NT2/D1 (cell line): Measurements from ENCODE around the gene LLGL1.
"Not testable (repeated sequence)": the region's sequence is repeated elsewhere in the genome, so short reads cannot be mapped to it uniquely, and the experiment has no call there.

ENCODE experiments used
- DNase-seq: peaks from one replicate; pipeline ENCODE4 v3.0.0-alpha.2; 2011; ENCODE audit warnings: low read depth, low spot score
- H3K27me3 ChIP-seq: 2 replicates; pipeline ENCODE4 v1.6.0; 2011; ENCODE audit warnings: mild to moderate bottlenecking; ENCODE audit not compliant: insufficient read length, insufficient read depth
- H3K36me3 ChIP-seq: 2 replicates; pipeline ENCODE4 v1.6.1; 2011; ENCODE audit warnings: mild to moderate bottlenecking, low read length, mixed read lengths; ENCODE audit not compliant: insufficient read depth, insufficient read length
- H3K4me1 ChIP-seq: 2 replicates; pipeline ENCODE4 v1.5.1; 2011; ENCODE audit not compliant: insufficient read depth, insufficient read length
- H3K4me3 ChIP-seq: 2 replicates; pipeline ENCODE4 v1.5.1; 2011; ENCODE audit warnings: low read depth; ENCODE audit not compliant: insufficient read length
- H3K9ac ChIP-seq: 2 replicates; pipeline ENCODE4 v1.6.0; 2011; ENCODE audit warnings: low read depth; ENCODE audit not compliant: insufficient read length
- H3K9me3 ChIP-seq: 2 replicates; pipeline ENCODE4 v1.5.1; 2011; ENCODE audit warnings: mild to moderate bottlenecking, low read length; ENCODE audit not compliant: insufficient read depth
- SUZ12 ChIP-seq: IDR thresholded peaks from 2 replicates; pipeline ENCODE4 v1.6.1; 2011; ENCODE audit not compliant: insufficient read length, insufficient read depth; ENCODE audit errors: extremely low read depth
- YY1 ChIP-seq: IDR thresholded peaks from 2 replicates; pipeline ENCODE4 v1.6.1; 2011; ENCODE audit not compliant: insufficient read length, insufficient read depth
- ZNF274 ChIP-seq: IDR thresholded peaks from 2 replicates; pipeline ENCODE4 v1.6.1; 2011; ENCODE audit warnings: mild to moderate bottlenecking, low read depth, low read length

The LLGL1 gene

DNA sequence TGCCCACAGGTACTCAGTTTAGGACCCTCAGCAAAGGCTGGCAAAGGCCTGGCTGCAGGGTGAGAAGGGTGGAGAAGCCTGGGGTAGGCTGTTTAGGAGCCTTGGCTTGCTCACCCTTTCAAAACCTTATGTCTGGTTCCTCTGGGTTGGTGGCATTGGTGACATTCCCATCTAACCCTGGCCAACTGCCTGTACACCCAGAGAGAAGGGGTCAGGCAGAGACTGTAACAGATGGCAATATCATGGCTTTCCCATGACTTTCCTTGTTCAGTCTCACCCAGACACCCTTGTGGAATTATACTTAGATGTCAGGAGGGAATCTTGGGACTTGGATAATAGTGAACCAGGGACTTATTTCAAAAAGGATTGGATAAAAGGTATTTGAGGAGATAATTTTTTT, 18.5 kb upstream of the LLGL1 start:
- Histone ChIP-seq H3K9me3 (no peaks in the 10 kb centered on the region), H3K4me3 (no peak overlapping the region), H3K36me3 (peaks cover 74% of the 10 kb centered on the region), H3K9ac (no peak overlapping the region), H3K4me1 (peaks cover 8% of the 10 kb centered on the region), H3K27me3 (no peaks in the 10 kb centered on the region)
- no peak for DNase-seq
- TF ChIP-seq ZNF274 (no peak), SUZ12 (no peak), YY1 (no peak)

DNA sequence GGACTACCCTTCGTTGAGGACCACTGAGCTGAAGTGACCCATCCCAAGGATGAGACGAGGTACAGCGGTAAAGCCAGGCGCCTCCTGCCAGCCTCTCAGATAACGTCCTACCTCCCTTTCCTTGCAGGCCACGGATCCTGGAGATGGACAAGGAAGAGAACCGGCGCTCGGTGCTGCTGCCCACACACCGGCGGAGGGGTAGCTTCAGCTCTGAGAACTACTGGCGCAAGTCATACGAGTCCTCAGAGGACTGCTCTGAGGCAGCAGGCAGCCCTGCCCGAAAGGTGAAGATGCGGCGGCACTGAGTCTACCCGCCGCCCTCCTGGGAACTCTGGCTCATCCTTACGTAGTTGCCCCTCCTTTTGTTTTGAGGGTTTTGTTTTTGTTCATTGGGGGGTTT, 17.3 kb upstream of the LLGL1 start:
- no peak for TF ChIP-seq ZNF274
- TF ChIP-seq SUZ12, result no peak
- TF ChIP-seq YY1, result no peak
- no peak for DNase-seq
- H3K9me3 ChIP-seq, result no peaks in the 10 kb centered on the region
- H3K36me3 ChIP-seq, result peaks cover 70% of the 10 kb centered on the region
- peaks cover 4% of the 10 kb centered on the region for H3K4me1 ChIP-seq
- H3K27me3 ChIP-seq, result no peaks in the 10 kb centered on the region
- H3K9ac ChIP-seq, result no peak overlapping the region
- no peak overlapping the region for H3K4me3 ChIP-seq

DNA sequence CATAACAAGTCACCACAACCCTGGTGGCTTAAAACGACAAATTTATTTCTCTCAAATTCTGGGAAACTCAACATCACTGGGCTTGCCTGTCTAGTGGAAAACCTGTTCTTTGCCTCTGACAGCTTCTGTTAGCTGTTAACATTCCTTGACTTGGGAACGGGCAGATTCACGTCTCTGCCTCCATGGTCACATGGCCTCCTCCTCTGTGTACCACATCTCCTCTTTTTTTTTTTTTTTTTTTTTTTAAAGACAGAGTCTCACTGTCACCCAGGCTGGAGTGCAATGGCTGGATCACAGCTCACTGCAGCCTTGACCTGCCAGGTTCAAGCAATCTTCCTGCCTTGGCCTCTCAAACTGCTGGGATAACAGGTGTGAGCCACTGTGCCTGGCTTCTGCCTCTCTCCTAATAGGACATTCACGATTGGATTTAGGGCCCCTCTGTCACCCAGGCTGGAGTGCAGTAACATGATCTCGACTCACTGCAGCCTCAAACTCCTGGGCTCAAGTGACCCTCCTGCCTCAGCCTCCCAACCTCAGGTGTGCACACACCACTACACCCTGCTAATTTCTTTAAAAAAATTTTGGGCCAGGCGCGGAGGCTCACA, 11.7 kb upstream of the LLGL1 start:
- peaks cover 21% of the 10 kb centered on the region for H3K36me3 ChIP-seq
- H3K9ac ChIP-seq, result no peak overlapping the region
- no peaks in the 10 kb centered on the region for H3K9me3 ChIP-seq
- no peaks in the 10 kb centered on the region for H3K27me3 ChIP-seq
- peaks cover 3% of the 10 kb centered on the region for H3K4me1 ChIP-seq
- TF ChIP-seq SUZ12 (no peak), ZNF274 (no peak), YY1 (no peak)
- H3K4me3 ChIP-seq, result no peak overlapping the region
- no peak for DNase-seq

DNA sequence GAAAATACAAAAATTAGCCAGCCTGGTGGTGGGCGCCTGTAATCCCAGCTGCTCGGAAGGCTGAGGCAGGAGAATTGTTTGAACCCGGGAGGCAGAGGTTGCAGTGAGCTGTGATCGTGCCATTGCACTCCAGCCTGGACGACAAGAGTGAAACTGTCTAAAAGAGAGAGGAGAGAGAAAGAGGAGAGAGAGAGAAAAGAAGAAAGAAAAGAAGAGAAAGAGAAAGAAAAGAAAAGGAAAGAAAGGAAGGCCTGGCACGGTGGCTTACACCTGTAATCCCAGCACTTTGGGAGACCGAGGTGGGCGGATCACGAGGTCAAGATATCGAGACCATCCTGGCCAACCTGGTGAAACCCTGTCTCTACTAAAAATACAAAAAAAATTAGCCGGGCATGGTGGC, 8.5 kb upstream of the LLGL1 start:
- DNase-seq, H3K4me1 ChIP-seq, H3K36me3 ChIP-seq, H3K9me3 ChIP-seq, H3K9ac ChIP-seq, H3K27me3 ChIP-seq, H3K4me3 ChIP-seq: not testable (repeated sequence)

DNA sequence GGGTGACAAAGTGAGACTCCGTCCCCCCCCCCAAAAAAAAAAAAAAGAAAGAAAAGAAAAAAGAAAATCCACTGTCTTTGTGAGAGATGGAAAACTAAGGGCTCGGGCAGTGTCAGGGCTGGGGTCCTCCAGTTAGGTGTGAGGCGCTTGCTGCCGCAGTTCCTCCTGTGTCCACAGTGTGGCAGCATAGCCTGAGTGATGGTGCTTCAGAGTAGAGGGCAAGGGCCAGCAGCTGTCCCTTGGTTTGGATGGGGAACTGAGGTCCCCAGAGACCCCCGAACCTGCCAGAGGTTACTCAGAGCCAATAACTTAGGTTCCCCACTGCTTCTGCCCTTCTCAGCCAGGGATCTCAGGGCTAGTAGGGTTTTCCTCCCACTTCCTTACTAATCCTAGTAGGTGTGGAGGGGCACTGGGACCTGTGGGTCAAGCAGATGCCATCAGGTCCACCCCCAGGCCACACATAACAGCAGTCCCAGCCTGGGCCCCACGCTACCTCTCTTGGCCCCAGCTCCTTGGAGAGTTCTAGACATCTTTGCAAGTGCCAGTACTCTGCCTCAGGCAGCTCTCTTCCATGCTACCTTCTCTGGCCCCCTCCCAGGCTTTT, 7.9 kb upstream of the LLGL1 start:
- Histone ChIP-seq H3K27me3 (no peaks in the 10 kb centered on the region), H3K9me3 (no peaks in the 10 kb centered on the region), H3K4me3 (no peak overlapping the region), H3K36me3 (no peaks in the 10 kb centered on the region), H3K9ac (no peak overlapping the region), H3K4me1 (peaks cover 3% of the 10 kb centered on the region)
- no peak for DNase-seq
- TF ChIP-seq SUZ12 (no peak), YY1 (no peak), ZNF274 (no peak)

DNA sequence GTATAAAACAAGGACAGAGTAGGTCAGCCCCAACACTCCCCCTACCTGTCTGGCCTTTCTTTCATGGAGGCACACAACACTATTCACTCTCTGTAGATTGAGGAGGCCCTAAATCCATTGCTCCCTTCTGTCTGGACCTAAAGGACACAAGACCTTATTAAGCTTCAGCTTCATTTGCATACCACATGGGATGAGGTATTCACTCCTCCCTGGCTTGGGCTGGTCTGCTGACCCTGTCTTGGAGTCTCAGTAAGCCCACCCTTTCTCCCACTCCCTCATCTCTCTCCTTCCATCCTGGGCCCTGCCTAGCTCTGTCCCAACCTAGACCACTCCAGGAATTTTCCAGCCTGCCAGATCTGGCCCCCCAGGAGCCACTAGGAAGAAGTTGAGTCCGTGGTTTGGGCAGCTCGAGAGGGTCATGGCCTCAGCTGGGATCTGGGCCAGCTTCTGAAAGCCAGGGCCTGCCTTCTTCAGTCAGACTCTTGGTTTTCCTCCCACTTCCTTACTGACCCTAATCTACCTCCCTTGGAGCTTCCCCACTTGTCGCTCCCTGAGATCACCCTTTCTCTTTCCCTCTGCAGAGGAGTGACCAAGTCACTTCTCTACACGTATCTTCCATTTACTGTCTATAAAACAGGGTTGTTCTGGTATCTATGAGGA, 6.5 kb upstream of the LLGL1 start:
- H3K4me3 ChIP-seq, result no peak overlapping the region
- DNase-seq, result no peak

DNA sequence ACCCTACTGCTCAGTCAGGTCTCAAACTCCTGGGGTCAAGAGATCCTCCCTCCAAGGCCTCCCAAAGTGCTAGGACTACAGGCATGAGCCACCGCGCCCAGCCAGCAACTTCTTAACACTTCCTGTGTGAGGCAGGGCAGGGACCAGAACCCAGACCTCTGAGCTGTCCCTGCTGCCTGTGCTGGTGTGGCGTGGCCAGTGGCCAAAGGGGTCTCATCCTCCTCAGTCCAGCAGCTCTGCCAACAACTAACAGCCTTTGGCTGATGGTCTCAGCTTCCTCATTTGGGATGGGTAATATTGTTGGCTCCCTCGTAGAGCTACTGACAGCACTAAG, 1.4 kb upstream of the LLGL1 start:
- H3K9ac ChIP-seq, result peak overlapping the region; percentile 86
- TF ChIP-seq ZNF274 (no peak), SUZ12 (no peak), YY1 (no peak)
- H3K27me3 ChIP-seq, result no peaks in the 10 kb centered on the region
- peaks cover 6% of the 10 kb centered on the region for H3K36me3 ChIP-seq
- peak overlapping the region; percentile 33 for H3K4me3 ChIP-seq
- H3K9me3 ChIP-seq, result no peaks in the 10 kb centered on the region
- DNase-seq, result no peak
- peaks cover 5% of the 10 kb centered on the region for H3K4me1 ChIP-seq

More for the DNA sequence above, 6.5 kb upstream of the LLGL1 start:
- H3K9ac ChIP-seq, result no peak overlapping the region
- no peaks in the 10 kb centered on the region for H3K36me3 ChIP-seq
- TF ChIP-seq SUZ12 (no peak), YY1 (no peak)
- no peaks in the 10 kb centered on the region for H3K9me3 ChIP-seq
- H3K27me3 ChIP-seq, result no peaks in the 10 kb centered on the region
- peaks cover 3% of the 10 kb centered on the region for H3K4me1 ChIP-seq
